Astrocyte (in vitro differentiated cells and primary cell): ENCODE results near the gene PLCH2. TPM values are rescaled to one million over a fixed set of nuclear protein-coding genes. Genes with fewer than 3 reads are reported as not detected.
A peak's percentile ranks its signal among the peaks of the same experiment; 100 is the strongest.

Experiments
- DNase-seq: peaks from one replicate; pipeline ENCODE4 v3.0.0-alpha.2; 2010; ENCODE audit warnings: low read depth
- FAIRE-seq: peaks from 2 replicates; lab custom pipeline; 2011; peaks lifted over from hg19 to GRCh38; lab: Jason Lieb, UNC
- H2AFZ ChIP-seq: 2 replicates; pipeline ENCODE4 v1.6.0; 2012; ENCODE audit warnings: low read depth, low read length, inconsistent platforms
- H3K27ac ChIP-seq: 2 replicates; pipeline ENCODE4 v1.5.1; 2011; ENCODE audit warnings: low read depth, low read length, inconsistent platforms
- H3K27me3 ChIP-seq: 2 replicates; pipeline ENCODE4 v1.6.0; 2011; ENCODE audit warnings: low read length, inconsistent platforms; ENCODE audit not compliant: insufficient read depth
- H3K36me3 ChIP-seq: 2 replicates; pipeline ENCODE4 v1.5.1; 2011; ENCODE audit warnings: low read length, inconsistent platforms; ENCODE audit not compliant: insufficient read depth
- H3K4me1 ChIP-seq: 2 replicates; pipeline ENCODE4 v1.5.1; 2011; ENCODE audit warnings: low read length, inconsistent platforms; ENCODE audit not compliant: insufficient read depth
- H3K4me2 ChIP-seq: 2 replicates; pipeline ENCODE4 v1.6.0; 2012; ENCODE audit warnings: low read length, inconsistent platforms
- H3K4me3 ChIP-seq: 2 replicates; pipeline ENCODE4 v1.5.1; 2011; ENCODE audit warnings: low read depth, mild to moderate bottlenecking, low read length, inconsistent platforms; ENCODE audit not compliant: insufficient read depth
- H3K79me2 ChIP-seq: 2 replicates; pipeline ENCODE4 v1.6.0; 2012; ENCODE audit warnings: mild to moderate bottlenecking, low read length, inconsistent platforms; ENCODE audit not compliant: insufficient read depth
- H3K9ac ChIP-seq: 2 replicates; pipeline ENCODE4 v1.6.0; 2012; ENCODE audit warnings: mild to moderate bottlenecking, low read length, inconsistent platforms
- H3K9me3 ChIP-seq: 2 replicates; pipeline ENCODE4 v1.5.1; 2012; ENCODE audit warnings: low read depth, mild to moderate bottlenecking, low read length, inconsistent platforms; ENCODE audit not compliant: insufficient read depth
- H4K20me1 ChIP-seq: 2 replicates; pipeline ENCODE4 v1.6.0; 2012; ENCODE audit warnings: low read length, inconsistent platforms; ENCODE audit not compliant: insufficient read depth
- H3K27ac Mint-ChIP-seq: one replicate; pipeline ENCODE4 v1.8.0; 2021; ENCODE audit warnings: mild to moderate bottlenecking, mixed read lengths; ENCODE audit not compliant: unreplicated experiment
- H3K27me3 Mint-ChIP-seq: one replicate; pipeline ENCODE4 v1.8.0; 2021; ENCODE audit warnings: low read depth, mixed read lengths; ENCODE audit not compliant: unreplicated experiment
- H3K36me3 Mint-ChIP-seq: one replicate; pipeline ENCODE4 v1.8.0; 2021; ENCODE audit warnings: low read depth, mixed read lengths; ENCODE audit not compliant: unreplicated experiment
- H3K4me1 Mint-ChIP-seq: one replicate; pipeline ENCODE4 v1.8.0; 2021; ENCODE audit warnings: low read depth, mixed read lengths; ENCODE audit not compliant: unreplicated experiment
- H3K4me3 Mint-ChIP-seq: one replicate; pipeline ENCODE4 v1.8.0; 2021; ENCODE audit warnings: mild to moderate bottlenecking, moderate library complexity, mixed read lengths; ENCODE audit not compliant: unreplicated experiment
- H3K9me3 Mint-ChIP-seq: one replicate; pipeline ENCODE4 v1.8.0; 2021; ENCODE audit warnings: mild to moderate bottlenecking, mixed read lengths; ENCODE audit not compliant: unreplicated experiment
- EZH2 ChIP-seq: IDR thresholded peaks from 2 replicates; pipeline ENCODE4 v1.6.1; 2012; ENCODE audit warnings: mild to moderate bottlenecking, low read length, inconsistent platforms; ENCODE audit not compliant: insufficient read depth
- total RNA-seq: library from RNA; stranded (reverse); gene quantifications from 2 replicates; pipeline ENCODE4 v1.2.1, GENCODE V29; 2021
- TF ChIP-seq, protein P1 (sequence below): IDR thresholded peaks from 2 replicates; pipeline ENCODE4 v1.5.1; 2011; ENCODE audit warnings: low read depth, mild to moderate bottlenecking, inconsistent platforms, low read length, moderate library complexity; ENCODE audit not compliant: insufficient read depth

The PLCH2 gene
- total RNA-seq, 1 donor from 2014 or later, result 2.0 TPM

DNA sequence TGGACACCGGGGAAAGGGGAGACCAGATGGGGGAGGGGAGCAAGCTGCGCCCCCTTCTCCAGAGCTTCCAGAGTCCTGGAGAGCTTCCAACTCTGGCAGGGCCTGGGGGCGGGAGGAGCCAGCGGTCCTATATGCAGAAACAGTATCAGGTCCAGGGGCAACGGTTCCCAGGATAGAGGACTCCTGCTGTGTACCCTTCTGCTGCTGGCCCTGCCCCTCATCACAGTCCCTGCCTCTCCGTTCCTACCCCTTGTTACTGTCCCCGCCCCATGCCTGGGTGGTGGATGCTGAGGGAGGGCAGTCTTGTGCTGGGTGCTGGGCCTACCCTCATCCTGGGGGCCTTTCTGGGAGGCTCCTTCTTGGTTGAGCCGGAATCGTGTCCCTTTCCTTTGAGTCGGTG, 44.6 kb upstream of the PLCH2 start:
- Histone ChIP-seq H3K27me3 (peaks cover 16% of the 10 kb centered on the region), H2AFZ (no peak overlapping the region), H3K4me1 (no peaks in the 10 kb centered on the region), H3K4me2 (no peak overlapping the region), H3K4me3 (no peak overlapping the region), H3K36me3 (no peaks in the 10 kb centered on the region), H3K9ac (no peak overlapping the region), H3K9me3 (no peaks in the 10 kb centered on the region), H4K20me1 (no peaks in the 10 kb centered on the region), H3K79me2 (no peaks in the 10 kb centered on the region), H3K27ac (no peak overlapping the region)
- H3K27ac Mint-ChIP-seq, result no peak overlapping the region
- no peak for DNase-seq
- H3K4me3 Mint-ChIP-seq, result no peak overlapping the region
- H3K36me3 Mint-ChIP-seq, result no peaks in the 10 kb centered on the region
- H3K27me3 Mint-ChIP-seq, result peaks cover 18% of the 10 kb centered on the region
- H3K4me1 Mint-ChIP-seq, result no peaks in the 10 kb centered on the region
- TF ChIP-seq EZH2, result no peak
- TF ChIP-seq, protein P1, sequence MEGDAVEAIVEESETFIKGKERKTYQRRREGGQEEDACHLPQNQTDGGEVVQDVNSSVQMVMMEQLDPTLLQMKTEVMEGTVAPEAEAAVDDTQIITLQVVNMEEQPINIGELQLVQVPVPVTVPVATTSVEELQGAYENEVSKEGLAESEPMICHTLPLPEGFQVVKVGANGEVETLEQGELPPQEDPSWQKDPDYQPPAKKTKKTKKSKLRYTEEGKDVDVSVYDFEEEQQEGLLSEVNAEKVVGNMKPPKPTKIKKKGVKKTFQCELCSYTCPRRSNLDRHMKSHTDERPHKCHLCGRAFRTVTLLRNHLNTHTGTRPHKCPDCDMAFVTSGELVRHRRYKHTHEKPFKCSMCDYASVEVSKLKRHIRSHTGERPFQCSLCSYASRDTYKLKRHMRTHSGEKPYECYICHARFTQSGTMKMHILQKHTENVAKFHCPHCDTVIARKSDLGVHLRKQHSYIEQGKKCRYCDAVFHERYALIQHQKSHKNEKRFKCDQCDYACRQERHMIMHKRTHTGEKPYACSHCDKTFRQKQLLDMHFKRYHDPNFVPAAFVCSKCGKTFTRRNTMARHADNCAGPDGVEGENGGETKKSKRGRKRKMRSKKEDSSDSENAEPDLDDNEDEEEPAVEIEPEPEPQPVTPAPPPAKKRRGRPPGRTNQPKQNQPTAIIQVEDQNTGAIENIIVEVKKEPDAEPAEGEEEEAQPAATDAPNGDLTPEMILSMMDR, result no peak
- peaks cover 4% of the 10 kb centered on the region for H3K9me3 Mint-ChIP-seq
- no peak for FAIRE-seq

DNA sequence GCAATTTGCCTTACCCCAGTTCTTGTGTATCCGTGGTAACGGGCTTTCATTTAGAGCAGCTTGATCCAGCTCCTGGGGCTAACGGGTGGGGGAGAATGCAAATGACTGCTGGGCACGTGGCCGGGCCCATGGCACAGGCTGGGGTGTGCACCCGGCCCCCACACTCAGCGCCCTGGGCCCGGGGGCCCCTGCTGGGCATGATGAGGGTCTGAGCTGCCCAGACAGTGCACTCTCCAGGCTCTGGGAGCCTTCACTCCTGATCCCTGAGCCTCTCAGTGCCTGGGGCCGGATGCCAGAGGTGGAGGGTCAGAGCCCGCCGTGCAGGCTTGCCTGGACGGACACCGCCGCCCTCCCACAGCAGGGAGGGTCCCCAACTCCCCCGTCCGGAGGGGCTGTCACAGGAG, 43.6 kb upstream of the PLCH2 start:
- H3K4me1 Mint-ChIP-seq, result no peaks in the 10 kb centered on the region
- FAIRE-seq (no peak), DNase-seq (no peak)
- Histone ChIP-seq H4K20me1 (no peaks in the 10 kb centered on the region), H3K4me1 (no peaks in the 10 kb centered on the region), H3K27ac (no peak overlapping the region), H3K36me3 (no peaks in the 10 kb centered on the region), H2AFZ (no peak overlapping the region), H3K9ac (no peak overlapping the region), H3K9me3 (no peaks in the 10 kb centered on the region), H3K4me2 (no peak overlapping the region), H3K79me2 (no peaks in the 10 kb centered on the region), H3K4me3 (no peak overlapping the region), H3K27me3 (peaks cover 15% of the 10 kb centered on the region)
- no peak for TF ChIP-seq EZH2
- TF ChIP-seq, protein P1, result no peak
- peaks cover 21% of the 10 kb centered on the region for H3K27me3 Mint-ChIP-seq
- no peak overlapping the region for H3K4me3 Mint-ChIP-seq
- H3K36me3 Mint-ChIP-seq, result no peaks in the 10 kb centered on the region
- H3K27ac Mint-ChIP-seq, result no peak overlapping the region
- peaks cover 4% of the 10 kb centered on the region for H3K9me3 Mint-ChIP-seq

DNA sequence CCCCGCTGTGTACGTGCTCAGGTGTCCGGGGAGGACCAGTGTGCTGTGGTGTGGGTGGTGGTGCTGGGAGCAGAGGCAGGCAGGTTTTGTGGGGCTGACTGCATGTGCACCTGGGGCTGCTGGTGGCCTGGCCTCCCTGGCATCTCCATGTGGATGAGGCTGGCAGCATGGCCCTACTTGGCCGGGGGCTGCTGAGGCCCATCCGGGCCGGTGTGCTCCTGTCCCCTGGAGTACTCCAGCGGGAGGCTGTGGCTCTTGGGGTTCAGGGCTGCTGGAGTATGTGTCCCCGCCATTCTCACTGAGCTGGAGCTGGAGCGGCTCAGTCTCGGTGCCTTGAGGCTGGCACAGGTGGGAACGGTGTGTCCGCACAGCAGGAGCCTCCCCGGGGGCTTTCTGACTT, 42.9 kb upstream of the PLCH2 start:
- H3K4me3 ChIP-seq, result no peak overlapping the region
- no peaks in the 10 kb centered on the region for H4K20me1 ChIP-seq
- TF ChIP-seq, protein P1, result no peak
- peak; percentile 37 for TF ChIP-seq EZH2
- H3K27ac Mint-ChIP-seq, result no peak overlapping the region
- no peaks in the 10 kb centered on the region for H3K79me2 ChIP-seq
- no peaks in the 10 kb centered on the region for H3K36me3 ChIP-seq
- no peak overlapping the region for H3K4me3 Mint-ChIP-seq
- FAIRE-seq (no peak), DNase-seq (no peak)
- peaks cover 15% of the 10 kb centered on the region for H3K27me3 ChIP-seq
- peaks cover 28% of the 10 kb centered on the region for H3K27me3 Mint-ChIP-seq
- no peaks in the 10 kb centered on the region for H3K4me1 ChIP-seq
- no peak overlapping the region for H3K4me2 ChIP-seq
- H3K9ac ChIP-seq, result no peak overlapping the region
- H3K36me3 Mint-ChIP-seq, result no peaks in the 10 kb centered on the region
- no peaks in the 10 kb centered on the region for H3K4me1 Mint-ChIP-seq
- H2AFZ ChIP-seq, result no peak overlapping the region
- H3K9me3 ChIP-seq, result no peaks in the 10 kb centered on the region
- peaks cover 4% of the 10 kb centered on the region for H3K9me3 Mint-ChIP-seq
- no peak overlapping the region for H3K27ac ChIP-seq
